Spleen (tissue), 7 donors: ENCODE measurements around the gene NIP7.

Experiments used
- POLR2A ChIP-seq, 3 donors: fragments of 450-650 bp; IDR thresholded peaks; one replicate each; pipeline ENCODE4 v1.5.1; 2017; ENCODE audit warnings: antibody characterized with exemption in 3 of 3, mild to moderate bottlenecking in 1 of 3
- POLR2AphosphoS5 ChIP-seq, 3 donors: sonication (generic); formaldehyde crosslinking; IDR thresholded peaks; one replicate each; pipeline ENCODE4 v1.5.1; 2017; ENCODE audit warnings: antibody characterized with exemption in 3 of 3
- TF ChIP-seq, protein P1 (sequence below), 11 experiments: fragments of 200-600 bp in 7 of 11; fragments of 450-650 bp in 4 of 11; sonication (generic) in 4 of 11; IDR thresholded peaks in 8 of 11; conservative IDR thresholded peaks in 3 of 11; 1 replicate in 7 of 11; 2 replicates in 4 of 11; pipeline versions ENCODE4 v1.4.0 to v1.8.0; 2016 to 2021; ENCODE audit warnings: antibody characterized with exemption in 11 of 11, inconsistent platforms in 4 of 11, mild to moderate bottlenecking in 1 of 11
- donor health status: DM: no; HTN: no; CAD: no; lungs with moderate emphysema.
- donor health status: DM: no; HTN: no; CAD: no.
- donor health status: DM: no; HTN: no; CAD: no.

DNA sequence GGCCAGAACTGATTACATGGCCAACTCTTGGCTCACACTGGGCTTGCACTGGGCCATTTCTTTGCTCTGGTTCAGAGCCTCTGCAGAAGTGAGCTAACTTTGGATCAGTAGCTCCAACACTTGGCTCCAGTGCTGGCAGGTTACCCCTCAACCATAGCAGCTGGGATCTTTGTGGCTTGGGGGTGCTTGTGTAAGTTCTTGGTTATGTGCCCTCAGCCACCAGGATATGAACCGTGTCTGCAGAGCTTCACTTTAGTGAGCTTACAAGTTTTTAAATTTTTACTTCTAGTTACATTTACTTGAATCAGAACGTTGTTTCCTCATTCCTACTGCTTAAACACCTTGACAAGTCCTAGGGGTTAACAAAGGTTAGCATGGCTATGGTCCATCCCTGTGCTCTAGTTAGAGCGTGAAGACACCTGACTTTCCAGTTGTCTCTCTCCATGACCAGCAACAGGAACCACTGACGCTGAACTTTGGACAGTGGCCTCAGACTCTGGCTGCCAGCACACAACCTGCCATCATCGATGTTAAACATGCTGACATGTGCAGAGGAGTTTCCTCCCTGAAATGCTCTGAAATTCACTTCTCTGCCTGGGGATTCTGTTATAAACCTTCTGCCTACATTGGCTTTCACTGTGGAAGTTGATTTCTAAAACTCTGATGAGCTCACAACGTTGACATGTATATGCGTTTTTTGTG, 13.2 kb upstream of the NIP7 start:
- TF ChIP-seq, protein P1, sequence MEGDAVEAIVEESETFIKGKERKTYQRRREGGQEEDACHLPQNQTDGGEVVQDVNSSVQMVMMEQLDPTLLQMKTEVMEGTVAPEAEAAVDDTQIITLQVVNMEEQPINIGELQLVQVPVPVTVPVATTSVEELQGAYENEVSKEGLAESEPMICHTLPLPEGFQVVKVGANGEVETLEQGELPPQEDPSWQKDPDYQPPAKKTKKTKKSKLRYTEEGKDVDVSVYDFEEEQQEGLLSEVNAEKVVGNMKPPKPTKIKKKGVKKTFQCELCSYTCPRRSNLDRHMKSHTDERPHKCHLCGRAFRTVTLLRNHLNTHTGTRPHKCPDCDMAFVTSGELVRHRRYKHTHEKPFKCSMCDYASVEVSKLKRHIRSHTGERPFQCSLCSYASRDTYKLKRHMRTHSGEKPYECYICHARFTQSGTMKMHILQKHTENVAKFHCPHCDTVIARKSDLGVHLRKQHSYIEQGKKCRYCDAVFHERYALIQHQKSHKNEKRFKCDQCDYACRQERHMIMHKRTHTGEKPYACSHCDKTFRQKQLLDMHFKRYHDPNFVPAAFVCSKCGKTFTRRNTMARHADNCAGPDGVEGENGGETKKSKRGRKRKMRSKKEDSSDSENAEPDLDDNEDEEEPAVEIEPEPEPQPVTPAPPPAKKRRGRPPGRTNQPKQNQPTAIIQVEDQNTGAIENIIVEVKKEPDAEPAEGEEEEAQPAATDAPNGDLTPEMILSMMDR (IDR thresholded peaks at IDR 0.05 in 8 of 11, conservative IDR thresholded peaks at IDR 0.05 in 3 of 11): no peak
- TF ChIP-seq POLR2A (IDR thresholded peaks at IDR 0.05): no peak
- peak in 1 of 3 donors; percentile 7 for TF ChIP-seq POLR2AphosphoS5 (IDR thresholded peaks at IDR 0.05)
